ENCODE results near the gene ZCCHC14. TPM values are rescaled to one million over a fixed set of nuclear protein-coding genes. Genes with fewer than 3 reads are reported as not detected.
A peak's percentile ranks its signal among the peaks of the same experiment; 100 is the strongest.
"Not testable (repeated sequence)": the region's sequence is repeated elsewhere in the genome, so short reads cannot be mapped to it uniquely, and the experiment has no call there.

ZCCHC14 gene
- total and polyA plus RNA-seq, 8 donors = 23.4 to 38.7 (median 31.4) TPM

DNA sequence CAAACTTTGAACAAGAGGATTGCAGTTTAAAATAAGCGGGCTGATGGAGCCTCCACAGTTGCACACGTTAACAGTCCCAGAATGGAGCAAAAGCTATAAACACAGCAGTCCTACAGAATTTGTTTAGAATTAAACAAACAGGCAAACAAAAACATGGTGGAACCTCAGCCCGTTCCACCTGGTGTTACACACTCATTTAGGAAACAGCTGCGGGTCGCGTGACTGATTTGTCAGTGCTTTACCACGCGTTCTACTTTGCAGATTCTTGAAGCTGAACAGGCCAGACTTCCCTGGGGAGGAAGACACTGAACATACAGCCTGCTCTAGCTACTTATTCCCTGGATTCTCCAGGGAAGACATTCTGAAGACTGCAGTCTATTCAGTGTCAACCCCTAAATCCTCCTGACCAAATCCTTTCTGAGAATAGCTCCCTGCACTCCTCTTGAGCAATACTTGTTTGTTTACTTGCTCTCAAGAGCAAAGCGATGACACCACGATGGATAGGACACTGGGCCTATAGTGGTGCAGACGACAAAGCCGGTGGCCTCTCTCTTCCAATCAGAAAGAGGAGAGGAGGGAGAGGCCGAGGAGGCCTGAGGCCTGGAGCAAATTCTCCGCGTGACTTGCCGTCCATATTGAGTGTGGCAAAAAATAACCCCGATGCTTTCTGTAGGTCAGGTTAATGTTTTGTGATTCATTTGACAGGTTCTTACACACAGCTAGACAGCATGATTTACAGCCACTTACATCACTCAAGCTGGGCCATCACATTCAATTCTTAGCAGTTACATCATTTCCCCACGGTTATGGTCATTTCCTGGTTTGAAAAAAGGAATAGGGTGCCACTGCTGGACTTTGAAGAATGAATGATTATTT is 104.6 kb downstream of the ZCCHC14 start:
- TF ChIP-seq, protein P1, sequence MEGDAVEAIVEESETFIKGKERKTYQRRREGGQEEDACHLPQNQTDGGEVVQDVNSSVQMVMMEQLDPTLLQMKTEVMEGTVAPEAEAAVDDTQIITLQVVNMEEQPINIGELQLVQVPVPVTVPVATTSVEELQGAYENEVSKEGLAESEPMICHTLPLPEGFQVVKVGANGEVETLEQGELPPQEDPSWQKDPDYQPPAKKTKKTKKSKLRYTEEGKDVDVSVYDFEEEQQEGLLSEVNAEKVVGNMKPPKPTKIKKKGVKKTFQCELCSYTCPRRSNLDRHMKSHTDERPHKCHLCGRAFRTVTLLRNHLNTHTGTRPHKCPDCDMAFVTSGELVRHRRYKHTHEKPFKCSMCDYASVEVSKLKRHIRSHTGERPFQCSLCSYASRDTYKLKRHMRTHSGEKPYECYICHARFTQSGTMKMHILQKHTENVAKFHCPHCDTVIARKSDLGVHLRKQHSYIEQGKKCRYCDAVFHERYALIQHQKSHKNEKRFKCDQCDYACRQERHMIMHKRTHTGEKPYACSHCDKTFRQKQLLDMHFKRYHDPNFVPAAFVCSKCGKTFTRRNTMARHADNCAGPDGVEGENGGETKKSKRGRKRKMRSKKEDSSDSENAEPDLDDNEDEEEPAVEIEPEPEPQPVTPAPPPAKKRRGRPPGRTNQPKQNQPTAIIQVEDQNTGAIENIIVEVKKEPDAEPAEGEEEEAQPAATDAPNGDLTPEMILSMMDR (IDR thresholded peaks at IDR 0.05) = no peak
- Histone ChIP-seq H3K27me3 (no peaks in the 10 kb centered on the region), H3K4me1 (peaks cover 5 to 46% of the 10 kb centered on the region in 2 donors), H3K9me3 (no peaks in the 10 kb centered on the region), H3K4me3 (peak overlapping the region in 1 of 2 donors; percentile 27), H3K27ac (peak overlapping the region; percentile 93 to 94), H3K36me3 (no peaks in the 10 kb centered on the region)
- intact Hi-C loops (cut with DNase I) = no loop called here
- ATAC-seq = peak; percentile 66
- peak; percentile 83 to 98 (median 95) for DNase-seq

DNA sequence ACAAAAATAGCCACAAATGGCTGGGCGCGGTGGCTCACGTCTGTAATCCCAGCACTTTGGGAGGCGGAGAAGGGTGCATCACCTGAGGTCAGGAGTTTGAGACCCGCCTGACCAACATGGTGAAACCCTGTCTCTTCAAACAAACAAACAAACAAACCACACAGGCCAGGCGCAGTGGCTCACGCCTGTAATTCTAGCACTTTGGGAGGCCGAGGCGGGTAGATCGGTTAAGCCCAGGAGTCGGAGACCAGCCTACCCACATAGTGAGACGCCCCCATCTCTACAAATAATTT is 108.0 kb downstream of the ZCCHC14 start:
- peaks cover 17 to 60% of the 10 kb centered on the region in 2 donors for H3K4me1 ChIP-seq
- intact Hi-C loops (cut with DNase I) = not testable (repeated sequence)

DNA sequence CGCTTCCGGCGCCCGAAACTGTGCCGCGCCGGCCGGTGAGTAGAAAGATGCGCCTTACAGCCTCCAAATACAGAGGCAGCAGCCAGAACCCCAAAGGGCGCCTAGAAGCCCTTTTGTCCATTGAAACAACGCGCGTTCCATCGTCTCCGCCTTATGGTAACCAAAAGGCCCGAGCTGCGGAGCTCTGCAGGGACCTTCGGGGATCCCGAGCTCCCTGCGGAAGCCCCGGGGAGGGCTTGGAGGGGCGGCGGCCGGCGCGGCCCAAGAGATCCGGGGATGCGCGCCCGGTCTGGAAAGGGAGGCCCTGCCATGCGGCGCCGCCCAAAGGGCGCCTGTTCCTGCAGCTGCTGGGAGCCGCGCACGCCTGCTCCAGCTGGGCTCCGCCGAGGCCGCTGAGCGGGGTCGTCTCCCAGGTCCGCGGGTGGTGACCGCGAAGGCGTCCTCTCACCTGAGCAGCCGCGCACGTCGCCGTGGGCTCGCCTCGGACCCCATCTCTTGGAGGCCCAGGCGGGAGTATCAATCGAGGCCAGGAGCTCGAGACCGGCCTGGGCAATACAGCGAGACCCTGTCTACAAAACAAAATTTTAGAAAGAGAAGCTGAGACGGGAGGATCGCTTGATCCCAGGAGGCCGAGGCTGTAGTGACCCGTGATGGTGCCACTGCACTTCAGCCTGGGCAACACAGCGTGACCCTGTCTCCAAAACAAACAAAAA is 108.5 kb downstream of the ZCCHC14 start:
- ATAC-seq = peak; percentile 36
- Histone ChIP-seq H3K4me1 (peaks cover 17 to 60% of the 10 kb centered on the region in 2 donors), H3K27me3 (no peaks in the 10 kb centered on the region), H3K27ac (peak overlapping the region; percentile 85 to 93), H3K9me3 (no peaks in the 10 kb centered on the region), H3K36me3 (no peaks in the 10 kb centered on the region), H3K4me3 (peak overlapping the region; percentile 61 to 62)
- intact Hi-C loops (cut with DNase I) = no loop called here
- TF ChIP-seq, protein P1 (IDR thresholded peaks at IDR 0.05) = no peak
- peak in 2 of 4 donors; percentile 54 to 90 for DNase-seq

More for the DNA sequence above, 108.0 kb downstream of the ZCCHC14 start:
- peak in 1 of 4 donors; percentile 47 for DNase-seq
- ATAC-seq, H3K9me3 ChIP-seq, H3K27me3 ChIP-seq, H3K36me3 ChIP-seq: not testable (repeated sequence)
- Histone ChIP-seq H3K27ac (peak overlapping the region; percentile 85 to 93), H3K4me3 (peak overlapping the region; percentile 61 to 62)

DNA sequence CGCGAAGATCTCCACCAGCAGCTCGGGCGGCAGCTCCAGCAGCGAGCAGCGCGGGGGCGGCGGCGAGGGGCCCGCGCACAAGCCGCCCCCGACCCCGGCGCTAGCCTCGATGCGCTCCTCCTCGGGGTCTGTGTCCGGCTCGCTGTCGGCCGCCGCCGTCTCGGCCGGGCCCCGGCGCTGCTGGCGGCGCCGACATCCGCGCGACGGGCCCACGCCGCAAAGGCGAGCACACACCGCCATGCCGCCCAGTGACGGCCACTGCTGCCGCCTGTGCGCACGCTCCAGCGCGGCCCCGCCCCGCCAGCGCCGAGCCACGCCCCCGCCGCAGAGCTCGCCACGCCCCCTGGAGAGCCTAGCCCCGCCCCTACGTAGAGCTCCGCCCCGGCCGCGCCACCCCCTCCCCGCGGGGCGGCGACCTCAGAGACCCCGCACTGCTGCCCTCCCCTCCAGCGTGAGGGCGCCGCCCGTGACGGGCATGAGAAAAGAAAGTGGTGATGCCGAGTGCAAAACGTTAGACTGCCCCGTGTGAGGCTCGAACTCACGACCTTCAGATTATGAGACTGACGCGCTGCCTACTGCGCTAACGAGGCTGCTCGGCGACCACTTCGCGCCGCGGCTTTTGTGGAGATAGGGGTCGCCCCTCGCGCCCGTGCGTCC is 109.2 kb downstream of the ZCCHC14 start, which contains the start of gene FBXO31:
Gene FBXO31, minus strand, starts transcription at position 272 of the 657 bp plus-strand sequence. Its CDS starts 32 bp downstream, at position 240.
- TF ChIP-seq, protein P1 (IDR thresholded peaks at IDR 0.05) = no peak
- Histone ChIP-seq H3K4me1 (peaks cover 17 to 53% of the 10 kb centered on the region in 2 donors), H3K9me3 (no peaks in the 10 kb centered on the region), H3K4me3 (peak within 1 kb of the TSS; percentile 61 to 62), H3K27ac (peak within 1 kb of the TSS; percentile 85 to 93), H3K27me3 (no peaks in the 10 kb centered on the region), H3K36me3 (no peaks in the 10 kb centered on the region)
- ATAC-seq = peak; percentile 89
- intact Hi-C loops (cut with DNase I) = no loop called here
- DNase-seq = peak; percentile 88 to 97 (median 94)

DNA sequence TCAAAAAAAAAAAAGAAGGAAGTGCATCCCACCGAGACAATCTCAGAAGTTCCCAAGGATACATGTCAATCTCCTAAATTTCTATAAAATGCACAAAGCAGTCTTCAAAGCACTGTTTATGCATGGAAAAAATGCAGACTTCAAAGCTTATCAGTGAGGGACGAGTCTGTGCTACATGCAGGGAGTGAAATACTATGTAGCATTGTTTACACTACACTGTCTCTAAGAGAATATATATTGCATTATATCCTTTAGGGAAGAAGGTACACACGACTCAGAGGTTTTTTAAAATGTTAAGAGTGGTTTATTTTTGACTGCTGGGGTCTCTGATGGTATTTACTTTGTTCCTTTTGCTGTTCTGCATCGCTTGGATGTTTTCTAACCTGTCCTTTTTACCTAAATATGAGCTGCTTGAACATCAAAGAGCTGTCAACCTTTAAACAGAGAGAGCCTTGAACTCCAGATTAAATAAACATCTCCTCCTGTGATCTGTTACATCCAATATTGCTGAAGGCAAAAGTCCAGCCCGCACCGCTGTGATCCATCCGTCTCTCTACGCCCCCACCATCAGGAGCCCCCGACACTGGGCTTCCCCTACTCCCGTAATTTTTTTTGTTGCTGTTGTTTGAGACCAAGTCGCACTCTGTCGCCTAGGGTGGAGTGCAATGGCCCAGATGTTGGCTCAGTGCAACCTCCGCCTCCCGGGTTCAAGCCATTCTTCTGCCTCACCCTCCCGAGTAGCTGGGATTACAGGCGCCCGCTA is 110.6 kb downstream of the ZCCHC14 start:
- ATAC-seq = no peak
- peak overlapping the region; percentile 85 to 93 for H3K27ac ChIP-seq
- H3K9me3 ChIP-seq = no peaks in the 10 kb centered on the region
- intact Hi-C loops (cut with DNase I) = no loop called here
- H3K36me3 ChIP-seq = no peaks in the 10 kb centered on the region
- H3K4me3 ChIP-seq = peak overlapping the region; percentile 61 to 62
- DNase-seq = peak in 2 of 4 donors; percentile 12 to 54
- TF ChIP-seq, protein P1 (IDR thresholded peaks at IDR 0.05) = no peak
- H3K27me3 ChIP-seq = no peaks in the 10 kb centered on the region
- H3K4me1 ChIP-seq = peaks cover 13 to 41% of the 10 kb centered on the region in 2 donors
